AG04450 (cell line): Measurements from ENCODE around the gene IAH1. TPM values are rescaled to one million over a fixed set of nuclear protein-coding genes. Genes with fewer than 3 reads are reported as not detected.

Source experiments
- CTCF ChIA-PET: fragments of 300-600, 350-600 bp; formaldehyde crosslinking; extraction: SDS; loops from one replicate; lab custom pipeline; 2022; ENCODE audit warnings: antibody characterized with exemption, inconsistent platforms; lab: Charles Lee
- POLR2A ChIA-PET: fragments of 350-600 bp; formaldehyde crosslinking; extraction: SDS; loops from one replicate; lab custom pipeline; 2021; ENCODE audit warnings: antibody characterized with exemption, inconsistent platforms; lab: Yijun Ruan, JAX
- DNase-seq: peaks from one replicate; pipeline ENCODE4 v3.0.0-alpha.2; 2011; ENCODE audit warnings: low read depth, low spot score
- H3K27ac ChIP-seq: one replicate; pipeline ENCODE4 v1.5.1; 2012; ENCODE audit warnings: low read depth, low read length, control low read depth
- H3K27me3 ChIP-seq: one replicate; pipeline ENCODE4 v1.6.0; 2012; ENCODE audit warnings: low read length; ENCODE audit not compliant: control insufficient read depth, insufficient read depth
- H3K4me3 ChIP-seq: 2 replicates; pipeline ENCODE4 v1.5.1; 2011; ENCODE audit warnings: mild to moderate bottlenecking, low read depth, low read length, control low read depth
- H3K9me3 ChIP-seq: 2 replicates; pipeline ENCODE4 v1.5.1; 2012; ENCODE audit warnings: low read length; ENCODE audit not compliant: control insufficient read depth, insufficient read depth
- CTCF ChIP-seq: IDR thresholded peaks from 2 replicates; pipeline ENCODE4 v1.5.1; 2011; ENCODE audit warnings: low read depth, low read length, control low read depth, inconsistent platforms
- polyA plus RNA-seq: library from polyadenylated mRNA; depleted of rRNA; stranded (reverse); fragments of >200 nt; gene quantifications from 2 replicates; pipeline ENCODE4 v1.2.3, GENCODE V29; 2011

The IAH1 gene
- polyA plus RNA-seq, 1 experiment: 127 TPM

- no peaks in the 10 kb centered on the region for H3K27me3 ChIP-seq
- no peak overlapping the region for H3K27ac ChIP-seq
- no peak for DNase-seq
- POLR2A ChIA-PET: no interaction called here
- CTCF ChIA-PET: no interaction called here
- no peak for TF ChIP-seq CTCF
- no peak overlapping the region for H3K4me3 ChIP-seq
- H3K9me3 ChIP-seq: no peaks in the 10 kb centered on the region
Observed at GRCh38 chr2:9527995-9528787, 53.8 kb downstream of the IAH1 start.

- Histone ChIP-seq H3K9me3 (no peaks in the 10 kb centered on the region; the same call in 1 of the 2 replicates), H3K27me3 (no peaks in the 10 kb centered on the region), H3K4me3 (no peak overlapping the region), H3K27ac (no peak overlapping the region)
- ChIA-PET POLR2A (interaction anchor here (0.6 kb wide), 3 partner anchors 49 to 312 kb away, joined by 3 to 5 read pairs (median 5); no protein-coding TSS in a partner anchor), CTCF (interaction anchor here (0.6 kb wide), 1 partner anchor 67 kb away, joined by 6 read pairs; no protein-coding TSS in a partner anchor)
- DNase-seq: no peak
- no peak for TF ChIP-seq CTCF
Observed at GRCh38 chr2:9532421-9532820, 58.1 kb downstream of the IAH1 start.

DNA sequence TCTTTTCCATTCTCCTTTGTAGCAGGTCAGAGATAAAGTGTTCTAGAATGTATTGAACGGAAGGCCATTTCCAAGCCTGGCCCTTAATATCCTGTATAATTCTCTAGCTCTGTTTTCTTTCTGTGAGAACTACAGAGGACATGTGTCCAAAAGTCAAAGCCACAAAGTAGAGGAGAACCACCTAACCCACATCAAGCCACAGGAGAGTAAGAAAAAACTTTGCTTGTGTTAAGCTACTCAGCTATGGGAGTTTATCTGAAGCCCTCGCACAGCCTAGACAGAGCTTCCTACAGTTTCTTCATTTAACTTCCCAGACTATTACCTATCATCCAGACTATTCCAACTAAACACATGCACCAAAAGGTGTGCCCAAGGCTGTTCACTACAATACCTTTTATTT, 59.3 kb downstream of the IAH1 start:
- POLR2A ChIA-PET: no interaction called here
- no peak for DNase-seq
- no peaks in the 10 kb centered on the region; the same call in 1 of the 2 replicates for H3K9me3 ChIP-seq
- CTCF ChIA-PET: interaction anchor here (0.8 kb wide), 1 partner anchor 237 kb away, joined by 3 read pairs; no protein-coding TSS in a partner anchor
- H3K27ac ChIP-seq: no peak overlapping the region
- no peaks in the 10 kb centered on the region for H3K27me3 ChIP-seq
- H3K4me3 ChIP-seq: no peak overlapping the region
- no peak for TF ChIP-seq CTCF

- ChIA-PET CTCF (interaction anchor here (0.6 to 2.2 kb wide), 3 partner anchors 20 to 789 kb away, joined by 4 to 5 read pairs (median 5); partner anchors contain the start of gene ADAM17), POLR2A (no interaction called here)
Observed at GRCh38 chr2:9535177-9535576, 60.8 kb downstream of the IAH1 start.

More at GRCh38 chr2:9535177-9535576, 60.8 kb downstream of the IAH1 start:
- Histone ChIP-seq H3K4me3 (no peak overlapping the region), H3K27ac (no peak overlapping the region), H3K27me3 (no peaks in the 10 kb centered on the region), H3K9me3 (no peaks in the 10 kb centered on the region; the same call in 1 of the 2 replicates)
- DNase-seq: no peak
- no peak for TF ChIP-seq CTCF
